GM12878 (cell line): Measurements from ENCODE around the gene MDM4. TPM values are rescaled to one million over a fixed set of nuclear protein-coding genes. Genes with fewer than 3 reads are reported as not detected.

Experiments
- ATAC-seq: fragments of 200-7000 bp; cut with Tn5 transposase; 3 replicates; pipeline ENCODE4 v1.9.1; 2020; ENCODE audit warnings: mild to moderate bottlenecking, moderate library complexity
- BruUV-seq: library from RNA; stranded (reverse); fragments of 400-500 nt; replicated peaks from 2 replicates; lab custom pipeline; 2021; lab: Mats Ljungman, UMichigan
- CTCF ChIA-PET: fragments of 300-600 bp; sonication (Branson Sonifier 250); formaldehyde crosslinking; extraction: SDS; loops from one replicate; lab custom pipeline; 2021; ENCODE audit warnings: inconsistent platforms; lab: Yijun Ruan, JAX
- POLR2A ChIA-PET: fragments of 350-600 bp; formaldehyde crosslinking; extraction: SDS; loops from one replicate; lab custom pipeline; 2021; ENCODE audit warnings: inconsistent platforms; lab: Charles Lee
- RAD21 ChIA-PET: fragments of 300-600 bp; sonication (Branson Sonifier 250); formaldehyde crosslinking; loops from one replicate; lab custom pipeline; 2023; ENCODE audit warnings: antibody characterized with exemption; ENCODE audit not compliant: unreplicated experiment; lab: Charles Lee
- SMC1A ChIA-PET: fragments of 300-600 bp; sonication (Branson Sonifier 250); formaldehyde crosslinking; loops from one replicate; lab custom pipeline; 2023; ENCODE audit not compliant: unreplicated experiment, uncharacterized antibody; lab: Charles Lee
- DNase-seq: peaks from one replicate; pipeline ENCODE4 v3.0.0-alpha.2; 2011; ENCODE audit warnings: low read depth, low spot score
- FAIRE-seq: peaks from 3 replicates; lab custom pipeline; 2011; peaks lifted over from hg19 to GRCh38; lab: Jason Lieb, UNC
- H2AFZ ChIP-seq: 2 replicates; pipeline ENCODE4 v1.6.0; 2011; ENCODE audit warnings: low read depth, low read length, control low read depth; ENCODE audit not compliant: control insufficient read depth
- H3K27ac ChIP-seq: 2 replicates; pipeline ENCODE4 v1.5.1; 2011; ENCODE audit warnings: control low read depth; ENCODE audit not compliant: control insufficient read depth, insufficient read depth
- H3K27me3 ChIP-seq, 2 experiments: replicated peaks in 1 of 2; 2 replicates each; pipeline versions ENCODE4 v1.6.0 to v1.6.1; 2011; ENCODE audit warnings: low read length in 1 of 2; ENCODE audit not compliant: control insufficient read depth in 2 of 2, insufficient read depth in 2 of 2
- H3K36me3 ChIP-seq, 2 experiments: 2 replicates each; pipeline ENCODE4 v1.5.1; 2011; ENCODE audit warnings: low read length in 1 of 2; ENCODE audit not compliant: control insufficient read depth in 2 of 2, insufficient read depth in 2 of 2
- H3K4me1 ChIP-seq: 2 replicates; pipeline ENCODE4 v1.6.1; 2011; ENCODE audit warnings: mild to moderate bottlenecking, low read length, moderate library complexity, mixed read lengths; ENCODE audit not compliant: control insufficient read depth, insufficient read depth
- H3K4me2 ChIP-seq: 2 replicates; pipeline ENCODE4 v1.6.0; 2011; ENCODE audit warnings: control low read depth; ENCODE audit not compliant: control insufficient read depth, insufficient read depth
- H3K4me3 ChIP-seq: fragments of 200-600 bp; sonication (generic); 2 replicates; pipeline ENCODE4 v1.5.1; 2016
- H3K79me2 ChIP-seq: 2 replicates; pipeline ENCODE4 v1.6.0; 2011; ENCODE audit warnings: low read length; ENCODE audit not compliant: control insufficient read depth, insufficient read depth
- H3K9ac ChIP-seq: 2 replicates; pipeline ENCODE4 v1.8.0; 2011; ENCODE audit warnings: low read length, control low read depth, mixed read lengths; ENCODE audit not compliant: control insufficient read depth, insufficient read depth
- H3K9me3 ChIP-seq: replicated peaks from 3 replicates; pipeline ENCODE4 v1.5.1; 2011; ENCODE audit warnings: mild to moderate bottlenecking, low read length; ENCODE audit not compliant: control insufficient read depth, insufficient read depth
- H4K20me1 ChIP-seq: 2 replicates; pipeline ENCODE4 v1.6.0; 2011; ENCODE audit not compliant: control insufficient read depth, insufficient read depth
- CHD1 ChIP-seq: IDR thresholded peaks from 2 replicates; pipeline ENCODE4 v1.6.1; 2012; ENCODE audit warnings: low read depth, low read length, improper control_type of control experiment
- DPF2 ChIP-seq: fragments of 450-650 bp; IDR thresholded peaks from 2 replicates; pipeline ENCODE4 v1.6.1; 2017; ENCODE audit warnings: mild to moderate bottlenecking
- EZH2 ChIP-seq: IDR thresholded peaks from 2 replicates; pipeline ENCODE4 v1.6.1; 2012; ENCODE audit warnings: low read depth, mild to moderate bottlenecking, control low read depth, inconsistent platforms, low read length, borderline replicate concordance; ENCODE audit not compliant: control insufficient read depth
- HCFC1 ChIP-seq: fragments of 150-350 bp; IDR thresholded peaks from 2 replicates; pipeline ENCODE4 v1.6.1; 2014; ENCODE audit warnings: low read length
- SMAD1 ChIP-seq: fragments of 450-650 bp; IDR thresholded peaks from 2 replicates; pipeline ENCODE4 v1.6.1; 2018; ENCODE audit warnings: mild to moderate bottlenecking, low read depth; ENCODE audit not compliant: partially characterized antibody
- SUZ12 ChIP-seq: fragments of 200-600 bp; sonication (generic); IDR thresholded peaks from one replicate; pipeline ENCODE4 v1.6.1; 2018; ENCODE audit warnings: antibody characterized with exemption, mild to moderate bottlenecking; ENCODE audit not compliant: unreplicated experiment
- ZNF24 ChIP-seq: fragments of 450-650 bp; IDR thresholded peaks from 2 replicates; pipeline ENCODE4 v1.6.1; 2017; ENCODE audit warnings: antibody characterized with exemption, mild to moderate bottlenecking
- WGBS: methylation state at CpG from one replicate; pipeline ENCODE4 v1.1.6; 2016; ENCODE audit warnings: low lambda C conversion rate; ENCODE audit not compliant: insufficient replicate concordance, insufficient coverage; ENCODE audit errors: missing lambda C conversion rate; 5-methylcytosine and 5-hydroxymethylcytosine counted together
- in situ Hi-C: fragments of 300-500 bp; cut with MboI; formaldehyde crosslinking; loops from 9 replicates; pipeline ENCODE4 v1.14.3; 2018; ENCODE audit warnings: mixed read lengths
- intact Hi-C: fragments of 100-400 bp; cut with micrococcal nuclease; formaldehyde crosslinking; loops from one replicate; pipeline ENCODE4 v1.14.2; 2022; ENCODE audit not compliant: unreplicated experiment
- polyA plus RNA-seq, 11 experiments: library from polyadenylated mRNA; depleted of rRNA in 4 of 11; unstranded in 6 of 11; stranded (reverse) in 5 of 11; fragments of >200 nt; fragmentation: Nextera tagmentation in 4 of 11; fragmentation: Illumina TruSeq in 1 of 11; extraction: Ambion mirVana in 4 of 11; extraction: Trizol in 1 of 11; gene quantifications; 1 replicate in 1 of 11; 2 replicates in 10 of 11; pipeline versions ENCODE4 v1.2.1 to v1.2.3, GENCODE V29; 2011 to 2016; ENCODE audit warnings: inconsistent platforms in 2 of 11, missing spikeins in 2 of 11, low read depth in 1 of 11
- total RNA-seq, 4 experiments: library from RNA; depleted of rRNA in 3 of 4; stranded (reverse); fragments of >200 nt in 3 of 4; fragmentation: Illumina TruSeq in 1 of 4; extraction: Trizol in 1 of 4; gene quantifications; 2 replicates each; pipeline versions ENCODE4 v1.2.1 to v1.2.3, GENCODE V29; 2013 to 2021
- TF ChIP-seq, protein P1 (sequence below): IDR thresholded peaks from 2 replicates; pipeline ENCODE4 v1.6.1; 2011; ENCODE audit warnings: low read depth, mild to moderate bottlenecking, low read length, moderate library complexity, borderline replicate concordance; ENCODE audit errors: extremely low read depth
- TF ChIP-seq, protein P2 (sequence below): fragments of 150-350 bp; IDR thresholded peaks from 2 replicates; pipeline ENCODE4 v1.6.1; 2014; ENCODE audit warnings: mild to moderate bottlenecking, low read depth, low read length
- TF ChIP-seq, protein P3 (sequence below), 3 experiments: IDR thresholded peaks in 2 of 3; conservative IDR thresholded peaks in 1 of 3; 2 replicates each; pipeline ENCODE4 v1.5.1; 2011; ENCODE audit warnings: low read depth in 3 of 3, low read length in 3 of 3, mild to moderate bottlenecking in 3 of 3, control low read depth in 2 of 3, moderate library complexity in 2 of 3, inconsistent platforms in 1 of 3, mixed read lengths in 1 of 3; ENCODE audit not compliant: control insufficient read depth in 2 of 3, insufficient read depth in 1 of 3; ENCODE audit errors: extremely low read depth in 1 of 3

The MDM4 gene
- total and polyA plus RNA-seq, 10 of the 15 experiments (the other 5 are each of a cell fraction or from before 2014, with no cell fraction given) = 2.5 to 74.4 (median 22.7) TPM

DNA sequence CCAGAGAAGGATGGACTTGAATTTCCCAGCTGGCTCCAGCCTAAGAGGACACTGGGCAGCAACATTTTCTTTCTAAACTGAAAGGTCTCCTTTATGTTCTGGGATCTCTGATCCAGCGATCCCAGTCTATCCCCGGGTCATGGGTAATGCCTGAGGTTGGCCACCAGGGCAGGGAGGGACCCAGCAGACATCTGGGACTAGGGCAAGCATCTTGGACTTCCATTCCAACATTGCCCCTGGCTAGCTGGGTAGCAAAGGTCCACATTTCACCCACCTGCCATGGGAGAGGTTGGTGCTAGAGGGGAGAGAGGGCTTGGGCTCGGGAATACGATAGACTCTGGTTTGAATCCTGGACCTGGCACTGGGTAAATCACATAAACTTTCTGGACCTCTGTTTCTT, 84.8 kb downstream of the MDM4 start:
- BruUV-seq = no TSS peak
- H3K79me2 ChIP-seq = no peaks in the 10 kb centered on the region
- intact Hi-C loops = no loop called here

DNA sequence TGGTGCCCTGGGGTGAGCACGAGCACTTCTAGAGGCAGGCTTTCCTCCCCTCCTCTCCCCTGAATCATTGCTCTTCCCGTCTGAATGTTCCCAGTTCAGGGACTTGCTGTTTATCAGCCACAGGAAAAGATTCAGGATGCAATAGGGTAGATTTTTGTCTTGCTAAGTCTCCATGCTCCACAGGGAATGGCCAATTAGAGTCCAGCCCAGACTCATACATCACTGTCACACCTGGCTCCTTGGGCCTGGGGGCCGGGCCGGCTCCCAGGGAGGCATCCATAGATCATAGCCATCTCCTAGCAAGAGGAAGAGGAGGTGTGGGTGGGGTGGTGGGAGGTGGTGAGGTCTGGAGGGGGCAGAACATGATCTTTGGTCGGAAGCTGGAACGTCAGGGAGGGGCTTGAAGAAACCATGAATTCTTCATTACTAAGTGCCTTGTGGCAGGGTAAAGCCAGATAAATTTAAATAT, 85.9 kb downstream of the MDM4 start:
- no peak for FAIRE-seq
- POLR2A ChIA-PET = no interaction called here
- RAD21 ChIA-PET = no interaction called here
- H3K9ac ChIP-seq = no peak overlapping the region
- no peak overlapping the region for H3K4me3 ChIP-seq
- no peaks in the 10 kb centered on the region for H3K27me3 ChIP-seq
- H2AFZ ChIP-seq = no peak overlapping the region
- ATAC-seq = no peak
- CTCF ChIA-PET = interaction anchor here (0.6 to 2.4 kb wide), 3 partner anchors 21 to 205 kb away, joined by 3 to 5 read pairs (median 4); no protein-coding TSS in a partner anchor
- no peak overlapping the region for H3K4me2 ChIP-seq
- DNase-seq = no peak
- intact Hi-C loops (no loop called here), in situ Hi-C loops (no loop called here)
- 39% methylated on average over 6 of the region's 6 CpGs for WGBS
- H4K20me1 ChIP-seq = no peaks in the 10 kb centered on the region
- no TSS peak for BruUV-seq
- H3K9me3 ChIP-seq = no peaks in the 10 kb centered on the region
- no peak overlapping the region for H3K27ac ChIP-seq
- H3K36me3 ChIP-seq = no peaks in the 10 kb centered on the region
- no peaks in the 10 kb centered on the region for H3K79me2 ChIP-seq
- SMC1A ChIA-PET = interaction anchor here (1.7 kb wide), 1 partner anchor 36 kb away, joined by 4 read pairs; no protein-coding TSS in a partner anchor
- H3K4me1 ChIP-seq = no peaks in the 10 kb centered on the region
- TF ChIP-seq, protein P1, sequence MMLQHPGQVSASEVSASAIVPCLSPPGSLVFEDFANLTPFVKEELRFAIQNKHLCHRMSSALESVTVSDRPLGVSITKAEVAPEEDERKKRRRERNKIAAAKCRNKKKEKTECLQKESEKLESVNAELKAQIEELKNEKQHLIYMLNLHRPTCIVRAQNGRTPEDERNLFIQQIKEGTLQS = no peak
- TF ChIP-seq SMAD1 (no peak), CHD1 (no peak), EZH2 (no peak), ZNF24 (no peak), DPF2 (no peak), SUZ12 (no peak)
- TF ChIP-seq, protein P2, sequence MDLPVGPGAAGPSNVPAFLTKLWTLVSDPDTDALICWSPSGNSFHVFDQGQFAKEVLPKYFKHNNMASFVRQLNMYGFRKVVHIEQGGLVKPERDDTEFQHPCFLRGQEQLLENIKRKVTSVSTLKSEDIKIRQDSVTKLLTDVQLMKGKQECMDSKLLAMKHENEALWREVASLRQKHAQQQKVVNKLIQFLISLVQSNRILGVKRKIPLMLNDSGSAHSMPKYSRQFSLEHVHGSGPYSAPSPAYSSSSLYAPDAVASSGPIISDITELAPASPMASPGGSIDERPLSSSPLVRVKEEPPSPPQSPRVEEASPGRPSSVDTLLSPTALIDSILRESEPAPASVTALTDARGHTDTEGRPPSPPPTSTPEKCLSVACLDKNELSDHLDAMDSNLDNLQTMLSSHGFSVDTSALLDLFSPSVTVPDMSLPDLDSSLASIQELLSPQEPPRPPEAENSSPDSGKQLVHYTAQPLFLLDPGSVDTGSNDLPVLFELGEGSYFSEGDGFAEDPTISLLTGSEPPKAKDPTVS = no peak

More for the DNA sequence above, 84.8 kb downstream of the MDM4 start:
- in situ Hi-C loops = no loop called here
- Histone ChIP-seq H3K27me3 (no peaks in the 10 kb centered on the region), H3K4me1 (no peaks in the 10 kb centered on the region), H3K9ac (no peak overlapping the region), H2AFZ (no peak overlapping the region), H3K36me3 (no peaks in the 10 kb centered on the region), H3K27ac (no peak overlapping the region), H4K20me1 (no peaks in the 10 kb centered on the region), H3K4me3 (no peak overlapping the region), H3K4me2 (no peak overlapping the region), H3K9me3 (no peaks in the 10 kb centered on the region)
- ATAC-seq (no peak), DNase-seq (no peak), FAIRE-seq (no peak)
- ChIA-PET CTCF (interaction anchor here (2.4 kb wide), 1 partner anchor 206 kb away, joined by 5 read pairs; no protein-coding TSS in a partner anchor), SMC1A (no interaction called here), POLR2A (interaction anchor here (1.5 kb wide), 1 partner anchor 22 kb away, joined by 3 read pairs; no protein-coding TSS in a partner anchor), RAD21 (no interaction called here)
- WGBS = 45% methylated on average over 4 of the region's 4 CpGs
- TF ChIP-seq, protein P3, sequence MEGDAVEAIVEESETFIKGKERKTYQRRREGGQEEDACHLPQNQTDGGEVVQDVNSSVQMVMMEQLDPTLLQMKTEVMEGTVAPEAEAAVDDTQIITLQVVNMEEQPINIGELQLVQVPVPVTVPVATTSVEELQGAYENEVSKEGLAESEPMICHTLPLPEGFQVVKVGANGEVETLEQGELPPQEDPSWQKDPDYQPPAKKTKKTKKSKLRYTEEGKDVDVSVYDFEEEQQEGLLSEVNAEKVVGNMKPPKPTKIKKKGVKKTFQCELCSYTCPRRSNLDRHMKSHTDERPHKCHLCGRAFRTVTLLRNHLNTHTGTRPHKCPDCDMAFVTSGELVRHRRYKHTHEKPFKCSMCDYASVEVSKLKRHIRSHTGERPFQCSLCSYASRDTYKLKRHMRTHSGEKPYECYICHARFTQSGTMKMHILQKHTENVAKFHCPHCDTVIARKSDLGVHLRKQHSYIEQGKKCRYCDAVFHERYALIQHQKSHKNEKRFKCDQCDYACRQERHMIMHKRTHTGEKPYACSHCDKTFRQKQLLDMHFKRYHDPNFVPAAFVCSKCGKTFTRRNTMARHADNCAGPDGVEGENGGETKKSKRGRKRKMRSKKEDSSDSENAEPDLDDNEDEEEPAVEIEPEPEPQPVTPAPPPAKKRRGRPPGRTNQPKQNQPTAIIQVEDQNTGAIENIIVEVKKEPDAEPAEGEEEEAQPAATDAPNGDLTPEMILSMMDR (IDR thresholded peaks at IDR 0.05 in 2 of 3, conservative IDR thresholded peaks at IDR 0.05 in 1 of 3; ENCODE audit: control insufficient read depth in 2 of 3, extremely low read depth in 1 of 3, insufficient read depth in 1 of 3, low read depth in 3 of 3, low read length in 3 of 3) = peak in 1 of 3 experiments; percentile 25; a peak in 1 of 6 replicates
- TF ChIP-seq HCFC1 = no peak
